Osteoblast (primary cell): ENCODE measurements around the gene PDPR. TPM values are rescaled to one million over a fixed set of nuclear protein-coding genes. Genes with fewer than 3 reads are reported as not detected.
"Not testable (repeated sequence)": the region's sequence is repeated elsewhere in the genome, so short reads cannot be mapped to it uniquely, and the experiment has no call there.

Experiments
- DNase-seq: peaks from one replicate; pipeline ENCODE4 v3.0.0; 2011; ENCODE audit warnings: low spot score, mixed read lengths; ENCODE audit not compliant: insufficient read length; ENCODE audit errors: missing footprints
- H2AFZ ChIP-seq: 2 replicates; pipeline ENCODE4 v1.6.0; 2011; ENCODE audit warnings: mild to moderate bottlenecking, low read length
- H3K27ac ChIP-seq: 2 replicates; pipeline ENCODE4 v1.5.1; 2011; ENCODE audit warnings: mild to moderate bottlenecking, low read depth, low read length, moderate library complexity
- H3K27me3 ChIP-seq: 2 replicates; pipeline ENCODE4 v1.6.0; 2012; ENCODE audit warnings: mild to moderate bottlenecking, control low read depth, inconsistent platforms, low read length, moderate library complexity; ENCODE audit not compliant: insufficient read depth
- H3K36me3 ChIP-seq: 2 replicates; pipeline ENCODE4 v1.5.1; 2011; ENCODE audit warnings: mild to moderate bottlenecking, low read length, control low read depth, moderate library complexity; ENCODE audit not compliant: insufficient read depth
- H3K4me1 ChIP-seq: 2 replicates; pipeline ENCODE4 v1.5.1; 2011; ENCODE audit warnings: mild to moderate bottlenecking, low read length, control low read depth, moderate library complexity; ENCODE audit not compliant: insufficient read depth
- H3K4me2 ChIP-seq: 2 replicates; pipeline ENCODE4 v1.6.0; 2011; ENCODE audit warnings: mild to moderate bottlenecking, low read length; ENCODE audit not compliant: insufficient read depth
- H3K4me3 ChIP-seq: fragments of 200-600 bp; sonication (generic); 3 replicates; pipeline ENCODE4 v1.5.1; 2012; ENCODE audit warnings: mild to moderate bottlenecking, low read length, inconsistent platforms; ENCODE audit not compliant: insufficient read depth
- H3K79me2 ChIP-seq: 2 replicates; pipeline ENCODE4 v1.6.0; 2012; ENCODE audit warnings: mild to moderate bottlenecking, low read length, control low read depth, inconsistent platforms; ENCODE audit not compliant: insufficient read depth
- H3K9me3 ChIP-seq: 2 replicates; pipeline ENCODE4 v1.5.1; 2011; ENCODE audit warnings: low read depth, low read length, control low read depth
- H4K20me1 ChIP-seq: 2 replicates; pipeline ENCODE4 v1.6.0; 2012; ENCODE audit warnings: mild to moderate bottlenecking, low read length, control low read depth; ENCODE audit not compliant: insufficient read depth
- CTCF ChIP-seq: IDR thresholded peaks from 2 replicates; pipeline ENCODE4 v1.5.1; 2011; ENCODE audit warnings: mild to moderate bottlenecking, low read depth, low read length, moderate library complexity; ENCODE audit errors: extremely low read depth
- total RNA-seq: library from RNA; depleted of rRNA; stranded (reverse); fragments of >200 nt; gene quantifications from 2 replicates; pipeline ENCODE4 v1.2.3, GENCODE V29; 2012

Gene PDPR
- total RNA-seq, 1 donor = 23.2 TPM

GRCh38 chr16:70152578-70153302, 38.6 kb downstream of the PDPR start:
- no peaks in the 10 kb centered on the region for H3K79me2 ChIP-seq
- no peaks in the 10 kb centered on the region for H3K27me3 ChIP-seq
- no peak overlapping the region for H3K4me2 ChIP-seq
- H3K4me1 ChIP-seq = peaks cover 3% of the 10 kb centered on the region
- peaks cover 2% of the 10 kb centered on the region for H4K20me1 ChIP-seq
- no peak overlapping the region for H2AFZ ChIP-seq
- DNase-seq = peak; percentile 21
- no peak for TF ChIP-seq CTCF
- no peak overlapping the region for H3K4me3 ChIP-seq
- H3K27ac ChIP-seq = no peak overlapping the region
- H3K36me3 ChIP-seq = peaks cover 62% of the 10 kb centered on the region
- no peaks in the 10 kb centered on the region for H3K9me3 ChIP-seq

GRCh38 chr16:70154736-70155135, 40.6 kb downstream of the PDPR start:
- H3K4me2 ChIP-seq, H3K4me1 ChIP-seq, H3K27me3 ChIP-seq, H4K20me1 ChIP-seq, DNase-seq, H3K4me3 ChIP-seq, H3K27ac ChIP-seq, H3K9me3 ChIP-seq, H2AFZ ChIP-seq, H3K79me2 ChIP-seq: not testable (repeated sequence)
- H3K36me3 ChIP-seq = peaks cover 61% of the 10 kb centered on the region

GRCh38 chr16:70156207-70156978, 42.3 kb downstream of the PDPR start:
- H4K20me1 ChIP-seq = peaks cover 2% of the 10 kb centered on the region
- no peak overlapping the region for H2AFZ ChIP-seq
- no peaks in the 10 kb centered on the region for H3K79me2 ChIP-seq
- H3K27me3 ChIP-seq = no peaks in the 10 kb centered on the region
- H3K4me2 ChIP-seq = no peak overlapping the region
- no peak overlapping the region for H3K4me3 ChIP-seq
- H3K4me1 ChIP-seq = peaks cover 3% of the 10 kb centered on the region
- no peaks in the 10 kb centered on the region for H3K9me3 ChIP-seq
- peak; percentile 68 for DNase-seq
- no peak overlapping the region for H3K27ac ChIP-seq
- TF ChIP-seq CTCF = no peak
- H3K36me3 ChIP-seq = peaks cover 62% of the 10 kb centered on the region

GRCh38 chr16:70157105-70157476, 43.0 kb downstream of the PDPR start:
- Histone ChIP-seq H3K9me3 (no peaks in the 10 kb centered on the region), H3K4me2 (no peak overlapping the region), H4K20me1 (peaks cover 2% of the 10 kb centered on the region), H3K4me3 (no peak overlapping the region), H3K27ac (no peak overlapping the region), H3K36me3 (peaks cover 57% of the 10 kb centered on the region), H3K79me2 (no peaks in the 10 kb centered on the region), H3K27me3 (no peaks in the 10 kb centered on the region), H2AFZ (no peak overlapping the region), H3K4me1 (peaks cover 4% of the 10 kb centered on the region)
- no peak for TF ChIP-seq CTCF
- DNase-seq = peak; percentile 23
